ENCODE results near the gene DIAPH2. TPM values are rescaled to one million over a fixed set of nuclear protein-coding genes. Genes with fewer than 3 reads are reported as not detected.

DIAPH2 gene
- total RNA-seq, 1 experiment from 2014 or later, result 22.5 TPM

GRCh38 chrX:97616883-97617530, 932.4 kb downstream of the DIAPH2 start:
- Histone ChIP-seq H3K36me3 (no peaks in the 10 kb centered on the region), H3K4me3 (no peak overlapping the region), H3K27me3 (no peaks in the 10 kb centered on the region), H3K4me1 (no peaks in the 10 kb centered on the region), H3K27ac (no peak overlapping the region), H3K9me3 (replicated peaks) (no peaks in the 10 kb centered on the region; the same call in 1 of the 2 replicates)
- no peak for DNase-seq

- Histone ChIP-seq H3K27me3 (no peaks in the 10 kb centered on the region), H3K9me3 (replicated peaks) (no peaks in the 10 kb centered on the region; the same call in 1 of the 2 replicates), H3K4me3 (no peak overlapping the region), H3K36me3 (no peaks in the 10 kb centered on the region), H3K27ac (no peak overlapping the region), H3K4me1 (no peaks in the 10 kb centered on the region)
- DNase-seq, result no peak
These were observed 934.9 kb downstream of the DIAPH2 start for GRCh38 chrX:97619499-97619898.

GRCh38 chrX:97622111-97622510, 937.5 kb downstream of the DIAPH2 start:
- H3K4me3 ChIP-seq, result no peak overlapping the region
- no peaks in the 10 kb centered on the region for H3K27me3 ChIP-seq
- no peak overlapping the region for H3K27ac ChIP-seq
- no peak for DNase-seq
- H3K9me3 ChIP-seq (replicated peaks), result no peaks in the 10 kb centered on the region; the same call in 1 of the 2 replicates
- H3K4me1 ChIP-seq, result no peaks in the 10 kb centered on the region
- no peaks in the 10 kb centered on the region for H3K36me3 ChIP-seq

- H3K27me3 ChIP-seq, result no peaks in the 10 kb centered on the region
- H3K36me3 ChIP-seq, result no peaks in the 10 kb centered on the region
- DNase-seq, result no peak
- H3K9me3 ChIP-seq (replicated peaks), result no peaks in the 10 kb centered on the region
- H3K4me1 ChIP-seq, result no peaks in the 10 kb centered on the region
- H3K27ac ChIP-seq, result no peak overlapping the region
- H3K4me3 ChIP-seq, result no peak overlapping the region
These were observed 943.7 kb downstream of the DIAPH2 start for GRCh38 chrX:97628326-97628725.

- DNase-seq, result no peak
- Histone ChIP-seq H3K36me3 (no peaks in the 10 kb centered on the region), H3K9me3 (replicated peaks) (no peaks in the 10 kb centered on the region), H3K27me3 (no peaks in the 10 kb centered on the region), H3K4me3 (no peak overlapping the region), H3K27ac (no peak overlapping the region), H3K4me1 (no peaks in the 10 kb centered on the region)
These were observed 944.4 kb downstream of the DIAPH2 start for GRCh38 chrX:97628807-97629596.

GRCh38 chrX:97629597-97629985, 944.9 kb downstream of the DIAPH2 start:
- Histone ChIP-seq H3K4me3 (no peak overlapping the region), H3K9me3 (replicated peaks) (no peaks in the 10 kb centered on the region), H3K27ac (no peak overlapping the region), H3K27me3 (no peaks in the 10 kb centered on the region), H3K4me1 (no peaks in the 10 kb centered on the region), H3K36me3 (no peaks in the 10 kb centered on the region)
- no peak for DNase-seq

GRCh38 chrX:97633798-97634197, 949.2 kb downstream of the DIAPH2 start:
- Histone ChIP-seq H3K27me3 (no peaks in the 10 kb centered on the region), H3K4me3 (no peak overlapping the region), H3K27ac (no peak overlapping the region), H3K9me3 (replicated peaks) (no peaks in the 10 kb centered on the region), H3K4me1 (no peaks in the 10 kb centered on the region), H3K36me3 (no peaks in the 10 kb centered on the region)
- DNase-seq, result no peak

- no peaks in the 10 kb centered on the region for H3K36me3 ChIP-seq
- no peaks in the 10 kb centered on the region for H3K4me1 ChIP-seq
- H3K27ac ChIP-seq, result no peak overlapping the region
- H3K4me3 ChIP-seq, result no peak overlapping the region
- H3K27me3 ChIP-seq, result no peaks in the 10 kb centered on the region
- no peak for DNase-seq
- no peaks in the 10 kb centered on the region for H3K9me3 ChIP-seq (replicated peaks)
These were observed 952.0 kb downstream of the DIAPH2 start for GRCh38 chrX:97636473-97637140.

GRCh38 chrX:97637289-97637688, 952.6 kb downstream of the DIAPH2 start:
- Histone ChIP-seq H3K36me3 (no peaks in the 10 kb centered on the region), H3K27me3 (no peaks in the 10 kb centered on the region), H3K9me3 (replicated peaks) (no peaks in the 10 kb centered on the region), H3K27ac (no peak overlapping the region), H3K4me1 (no peaks in the 10 kb centered on the region), H3K4me3 (no peak overlapping the region)
- no peak for DNase-seq

GRCh38 chrX:97638621-97639020, 954.0 kb downstream of the DIAPH2 start:
- Histone ChIP-seq H3K27me3 (no peaks in the 10 kb centered on the region), H3K4me1 (no peaks in the 10 kb centered on the region), H3K27ac (no peak overlapping the region), H3K9me3 (replicated peaks) (no peaks in the 10 kb centered on the region), H3K4me3 (no peak overlapping the region), H3K36me3 (no peaks in the 10 kb centered on the region)
- no peak for DNase-seq

GRCh38 chrX:97639526-97639925, 954.9 kb downstream of the DIAPH2 start:
- no peaks in the 10 kb centered on the region for H3K27me3 ChIP-seq
- H3K4me3 ChIP-seq, result no peak overlapping the region
- no peaks in the 10 kb centered on the region for H3K4me1 ChIP-seq
- peak in 1 of 2 experiments; percentile 3 for DNase-seq
- H3K36me3 ChIP-seq, result no peaks in the 10 kb centered on the region
- H3K27ac ChIP-seq, result no peak overlapping the region
- H3K9me3 ChIP-seq (replicated peaks), result no peaks in the 10 kb centered on the region

Other genes with a start within 250 kb of the DIAPH2 start
- 0.38 and 1.0 TPM in 2 replicates for gene RPA4, start 199.1 kb downstream of the DIAPH2 start, total RNA-seq (2014; rRNA removed; shearing (Covaris generic))